HFFc6 (cell line): ENCODE measurements around the gene OR1E2. TPM values are rescaled to one million over a fixed set of nuclear protein-coding genes. Genes with fewer than 3 reads are reported as not detected.
"Not testable (repeated sequence)": the region's sequence is repeated elsewhere in the genome, so short reads cannot be mapped to it uniquely, and the experiment has no call there.

ENCODE experiments used
- DNase-seq: peaks from one replicate; pipeline ENCODE4 v3.0.0-alpha.2; 2018
- H3K27ac Mint-ChIP-seq: 2 replicates; pipeline ENCODE4 v1.8.0; 2020; ENCODE audit warnings: mild to moderate bottlenecking, mixed read lengths
- H3K27me3 Mint-ChIP-seq: 2 replicates; pipeline ENCODE4 v1.8.0; 2021; ENCODE audit warnings: mild to moderate bottlenecking, moderate library complexity, mixed read lengths; ENCODE audit not compliant: insufficient read depth
- H3K36me3 Mint-ChIP-seq: 2 replicates; pipeline ENCODE4 v1.8.0; 2021; ENCODE audit warnings: low read depth, mixed read lengths
- H3K4me1 Mint-ChIP-seq: 2 replicates; pipeline ENCODE4 v1.8.0; 2020; ENCODE audit warnings: low read depth, mixed read lengths
- H3K4me3 Mint-ChIP-seq: 2 replicates; pipeline ENCODE4 v1.8.0; 2020; ENCODE audit warnings: mild to moderate bottlenecking, moderate library complexity, mixed read lengths
- H3K9me3 Mint-ChIP-seq: 2 replicates; pipeline ENCODE4 v1.8.0; 2020; ENCODE audit warnings: mild to moderate bottlenecking, mixed read lengths
- total RNA-seq, 6 experiments: library from RNA; stranded (reverse); fragmentation: NEBNext Ultra II Directional; extraction: Animal tissue kit (Norgen Biotek cat#: 25700); gene quantifications; 2 replicates in 1 of 6; 3 replicates in 5 of 6; pipeline ENCODE4 v1.2.3, GENCODE V29; 2021
- TF ChIP-seq, protein P1 (sequence below): fragments of 200-600 bp; sonication (generic); IDR thresholded peaks from 2 replicates; pipeline ENCODE4 v1.5.0; 2021; ENCODE audit warnings: antibody characterized with exemption, mild to moderate bottlenecking

Gene OR1E2
- total RNA-seq, 6 experiments from 2014 or later, result not detected

DNA sequence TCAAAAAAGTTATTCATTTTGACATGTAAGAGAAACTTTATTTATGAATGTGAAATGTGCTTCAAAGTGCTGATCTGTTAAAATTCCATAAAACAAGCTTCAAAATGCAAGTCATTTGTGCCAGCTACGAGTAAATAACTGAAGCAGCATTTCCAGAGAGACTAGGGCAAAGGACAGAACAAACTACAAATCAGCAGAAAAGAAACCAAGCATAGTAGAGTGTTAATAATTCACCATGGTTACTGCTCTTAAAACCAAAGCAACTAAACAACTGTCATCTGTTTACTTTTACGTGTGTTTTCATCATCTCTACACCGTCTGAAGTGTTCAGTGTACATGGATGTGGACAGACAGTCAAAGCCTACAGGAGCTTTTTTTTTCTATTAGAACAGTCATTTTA, 40.6 kb upstream of the OR1E2 start:
- H3K36me3 Mint-ChIP-seq, result no peaks in the 10 kb centered on the region
- no peak overlapping the region for H3K27ac Mint-ChIP-seq
- H3K9me3 Mint-ChIP-seq, result no peaks in the 10 kb centered on the region
- H3K4me1 Mint-ChIP-seq, result peaks cover 20% of the 10 kb centered on the region
- peaks cover 12% of the 10 kb centered on the region for H3K27me3 Mint-ChIP-seq
- H3K4me3 Mint-ChIP-seq, result no peak overlapping the region
- TF ChIP-seq, protein P1, sequence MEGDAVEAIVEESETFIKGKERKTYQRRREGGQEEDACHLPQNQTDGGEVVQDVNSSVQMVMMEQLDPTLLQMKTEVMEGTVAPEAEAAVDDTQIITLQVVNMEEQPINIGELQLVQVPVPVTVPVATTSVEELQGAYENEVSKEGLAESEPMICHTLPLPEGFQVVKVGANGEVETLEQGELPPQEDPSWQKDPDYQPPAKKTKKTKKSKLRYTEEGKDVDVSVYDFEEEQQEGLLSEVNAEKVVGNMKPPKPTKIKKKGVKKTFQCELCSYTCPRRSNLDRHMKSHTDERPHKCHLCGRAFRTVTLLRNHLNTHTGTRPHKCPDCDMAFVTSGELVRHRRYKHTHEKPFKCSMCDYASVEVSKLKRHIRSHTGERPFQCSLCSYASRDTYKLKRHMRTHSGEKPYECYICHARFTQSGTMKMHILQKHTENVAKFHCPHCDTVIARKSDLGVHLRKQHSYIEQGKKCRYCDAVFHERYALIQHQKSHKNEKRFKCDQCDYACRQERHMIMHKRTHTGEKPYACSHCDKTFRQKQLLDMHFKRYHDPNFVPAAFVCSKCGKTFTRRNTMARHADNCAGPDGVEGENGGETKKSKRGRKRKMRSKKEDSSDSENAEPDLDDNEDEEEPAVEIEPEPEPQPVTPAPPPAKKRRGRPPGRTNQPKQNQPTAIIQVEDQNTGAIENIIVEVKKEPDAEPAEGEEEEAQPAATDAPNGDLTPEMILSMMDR, result no peak
- DNase-seq, result no peak

DNA sequence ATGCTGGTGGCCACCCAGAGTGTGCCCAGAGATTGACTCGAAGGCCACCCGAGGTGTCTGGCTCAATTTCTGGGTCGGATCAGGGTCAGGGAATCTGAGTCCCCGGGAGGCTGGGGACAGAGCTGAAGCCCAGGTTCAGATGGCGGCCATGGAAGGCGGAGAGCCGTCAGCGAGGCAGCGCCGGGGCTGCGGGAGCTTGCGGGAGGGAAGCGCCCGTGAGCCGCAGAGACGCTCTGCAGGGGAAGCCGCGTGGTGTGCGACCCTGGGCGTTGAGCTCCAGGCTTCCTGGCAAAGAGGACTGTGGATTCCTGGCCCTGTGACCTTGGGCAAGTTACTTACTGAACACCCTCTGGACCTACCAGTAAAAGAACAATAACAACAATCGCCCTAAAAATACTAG, 38.5 kb upstream of the OR1E2 start:
- Mint-ChIP-seq H3K4me1 (peaks cover 20% of the 10 kb centered on the region), H3K36me3 (no peaks in the 10 kb centered on the region), H3K27me3 (peaks cover 11% of the 10 kb centered on the region), H3K9me3 (no peaks in the 10 kb centered on the region), H3K4me3 (no peak overlapping the region), H3K27ac (no peak overlapping the region)
- DNase-seq, result no peak
- TF ChIP-seq, protein P1, result no peak

DNA sequence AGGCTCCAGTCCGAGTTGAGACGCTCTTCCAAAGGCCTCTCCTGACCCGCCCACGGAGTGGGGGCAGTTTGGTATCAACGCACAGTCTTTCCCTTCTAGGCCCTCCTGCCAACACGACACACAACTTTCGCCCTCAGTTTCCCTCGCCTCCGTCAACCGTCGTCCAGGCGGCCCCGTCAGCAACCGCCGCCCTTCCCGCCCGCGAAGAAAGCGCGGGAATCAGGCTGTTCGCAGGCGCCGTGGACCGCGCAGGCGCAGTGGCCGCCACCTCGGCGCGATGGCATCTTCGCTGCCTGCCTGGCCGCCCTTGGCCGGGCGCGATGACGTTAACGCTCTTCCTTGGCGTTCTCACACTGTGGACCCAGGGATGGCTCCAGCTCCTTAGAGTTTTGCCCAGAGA, 38.0 kb upstream of the OR1E2 start, which contains the start of gene SPATA22:
TSS of gene SPATA22 (minus strand) at position 221 of the 400 bp plus-strand sequence. CDS start 2,494 bp downstream, outside the sequence.
- DNase-seq, result no peak
- TF ChIP-seq, protein P1, result no peak
- Mint-ChIP-seq H3K4me3 (no peak within 1 kb of the TSS), H3K4me1 (peaks cover 20% of the 10 kb centered on the region), H3K27ac (no peak within 1 kb of the TSS), H3K36me3 (no peaks in the 10 kb centered on the region), H3K9me3 (no peaks in the 10 kb centered on the region), H3K27me3 (peaks cover 11% of the 10 kb centered on the region)

DNA sequence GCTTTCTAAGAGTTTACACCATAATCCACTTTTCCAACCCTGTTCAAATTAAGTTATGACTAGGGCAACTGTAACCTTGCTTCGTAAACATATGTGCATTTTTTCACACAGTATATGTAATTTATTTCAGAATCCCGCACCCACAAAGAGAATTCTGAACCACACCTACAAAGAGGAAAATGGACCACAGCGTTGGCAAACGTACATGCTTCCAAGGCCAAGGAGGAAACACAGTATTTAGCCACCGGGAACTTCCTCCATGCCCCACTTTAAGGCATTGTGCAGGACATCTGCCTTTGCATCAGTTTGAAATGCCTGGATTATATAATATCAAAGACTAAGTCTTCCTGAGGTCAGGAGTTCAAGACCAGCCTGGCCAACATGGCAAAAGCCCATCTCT, 35.9 kb upstream of the OR1E2 start:
- Mint-ChIP-seq H3K36me3 (no peaks in the 10 kb centered on the region), H3K27me3 (peaks cover 8% of the 10 kb centered on the region), H3K9me3 (no peaks in the 10 kb centered on the region), H3K4me1 (peaks cover 6% of the 10 kb centered on the region; the same call in 1 of the 2 replicates), H3K4me3 (no peak overlapping the region), H3K27ac (no peak overlapping the region)
- no peak for DNase-seq
- TF ChIP-seq, protein P1, result no peak

DNA sequence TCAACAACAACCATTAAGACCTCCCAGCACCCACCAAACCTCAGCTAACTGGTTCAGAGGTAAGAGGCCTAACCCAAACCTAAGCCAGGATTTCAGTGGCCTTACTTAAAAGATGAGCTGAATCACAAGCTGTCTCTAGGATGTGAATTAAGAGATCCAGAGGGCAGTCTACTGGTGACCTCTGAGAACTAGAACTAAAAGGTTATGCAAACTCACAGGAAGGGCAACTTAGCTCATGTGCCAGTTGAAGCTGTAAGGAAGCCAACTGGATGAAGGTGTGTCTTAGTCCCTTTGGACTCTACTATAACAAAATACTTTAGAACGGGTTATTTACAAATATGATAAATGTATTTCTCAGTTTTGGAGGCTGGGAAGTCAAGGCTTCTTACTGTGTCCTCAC, 32.7 kb upstream of the OR1E2 start:
- not testable (repeated sequence) for H3K4me3 Mint-ChIP-seq, H3K9me3 Mint-ChIP-seq, DNase-seq, H3K36me3 Mint-ChIP-seq, H3K27ac Mint-ChIP-seq, H3K27me3 Mint-ChIP-seq, H3K4me1 Mint-ChIP-seq

DNA sequence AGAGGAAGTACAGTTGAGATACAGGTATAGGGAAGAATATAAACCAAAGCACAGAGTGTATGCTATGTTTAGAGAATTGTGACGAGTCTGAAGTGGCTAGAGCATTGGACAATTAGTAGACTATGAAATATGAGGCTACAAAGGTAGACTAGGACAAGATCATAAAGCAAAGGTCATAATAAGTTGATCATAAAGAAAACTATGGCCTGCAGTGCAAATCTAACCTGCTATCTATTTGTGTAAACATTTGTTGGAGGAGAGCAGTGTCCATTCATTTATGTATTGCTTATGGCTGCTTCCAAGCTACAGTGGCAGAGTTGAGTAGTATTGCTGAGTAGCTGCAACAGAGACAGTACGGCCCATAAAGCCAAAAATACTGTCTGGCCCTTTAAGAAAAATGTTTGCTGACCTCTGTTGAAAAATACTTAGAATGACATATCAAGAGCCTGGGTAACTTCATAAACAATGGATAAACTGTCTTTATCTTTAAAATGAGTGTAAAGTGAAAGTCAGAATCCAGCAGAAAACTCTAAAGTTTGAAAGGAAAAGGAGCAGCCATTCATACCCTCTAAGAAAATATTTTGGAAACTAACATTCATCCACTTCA, 14.5 kb upstream of the OR1E2 start:
- DNase-seq, result no peak
- peaks cover 19% of the 10 kb centered on the region for H3K4me1 Mint-ChIP-seq
- peaks cover 2% of the 10 kb centered on the region; the same call in 1 of the 2 replicates for H3K27me3 Mint-ChIP-seq
- no peaks in the 10 kb centered on the region for H3K9me3 Mint-ChIP-seq
- H3K4me3 Mint-ChIP-seq, result no peak overlapping the region
- H3K27ac Mint-ChIP-seq, result no peak overlapping the region; the same call in 1 of the 2 replicates
- TF ChIP-seq, protein P1, result no peak
- H3K36me3 Mint-ChIP-seq, result no peaks in the 10 kb centered on the region
